VCaP (cell line): ENCODE data around the gene PGM2.

Experiments
- H3K27ac ChIP-seq: fragments of 450-650 bp; 2 replicates; pipeline ENCODE4 v1.5.1; 2017
- TF ChIP-seq, protein P1 (sequence below): fragments of 450-650 bp; conservative IDR thresholded peaks from 2 replicates; pipeline ENCODE4 v1.5.1; 2017; ENCODE audit warnings: mild to moderate bottlenecking, moderate library complexity

PGM2 gene

DNA sequence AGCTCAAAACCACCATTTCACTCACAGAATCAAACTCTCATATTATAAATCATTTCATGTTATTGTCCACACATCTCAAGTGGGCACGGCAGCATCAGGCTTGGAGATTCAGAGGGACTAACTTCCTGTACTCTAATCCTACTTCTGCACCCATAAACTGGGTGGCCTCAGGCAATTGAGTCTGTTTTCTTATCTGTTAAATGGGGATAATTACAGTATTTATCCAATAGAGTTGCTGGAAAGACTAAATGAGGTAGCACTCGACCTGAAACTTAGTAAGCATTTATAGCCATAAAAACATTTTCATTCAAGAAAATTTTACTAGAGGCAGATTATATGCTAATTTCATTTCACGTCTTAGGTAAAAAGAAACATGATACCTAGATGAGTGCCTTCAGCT lies 77.4 kb downstream of the PGM2 start:
- TF ChIP-seq, protein P1, sequence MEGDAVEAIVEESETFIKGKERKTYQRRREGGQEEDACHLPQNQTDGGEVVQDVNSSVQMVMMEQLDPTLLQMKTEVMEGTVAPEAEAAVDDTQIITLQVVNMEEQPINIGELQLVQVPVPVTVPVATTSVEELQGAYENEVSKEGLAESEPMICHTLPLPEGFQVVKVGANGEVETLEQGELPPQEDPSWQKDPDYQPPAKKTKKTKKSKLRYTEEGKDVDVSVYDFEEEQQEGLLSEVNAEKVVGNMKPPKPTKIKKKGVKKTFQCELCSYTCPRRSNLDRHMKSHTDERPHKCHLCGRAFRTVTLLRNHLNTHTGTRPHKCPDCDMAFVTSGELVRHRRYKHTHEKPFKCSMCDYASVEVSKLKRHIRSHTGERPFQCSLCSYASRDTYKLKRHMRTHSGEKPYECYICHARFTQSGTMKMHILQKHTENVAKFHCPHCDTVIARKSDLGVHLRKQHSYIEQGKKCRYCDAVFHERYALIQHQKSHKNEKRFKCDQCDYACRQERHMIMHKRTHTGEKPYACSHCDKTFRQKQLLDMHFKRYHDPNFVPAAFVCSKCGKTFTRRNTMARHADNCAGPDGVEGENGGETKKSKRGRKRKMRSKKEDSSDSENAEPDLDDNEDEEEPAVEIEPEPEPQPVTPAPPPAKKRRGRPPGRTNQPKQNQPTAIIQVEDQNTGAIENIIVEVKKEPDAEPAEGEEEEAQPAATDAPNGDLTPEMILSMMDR: no peak
- no peak overlapping the region for H3K27ac ChIP-seq

DNA sequence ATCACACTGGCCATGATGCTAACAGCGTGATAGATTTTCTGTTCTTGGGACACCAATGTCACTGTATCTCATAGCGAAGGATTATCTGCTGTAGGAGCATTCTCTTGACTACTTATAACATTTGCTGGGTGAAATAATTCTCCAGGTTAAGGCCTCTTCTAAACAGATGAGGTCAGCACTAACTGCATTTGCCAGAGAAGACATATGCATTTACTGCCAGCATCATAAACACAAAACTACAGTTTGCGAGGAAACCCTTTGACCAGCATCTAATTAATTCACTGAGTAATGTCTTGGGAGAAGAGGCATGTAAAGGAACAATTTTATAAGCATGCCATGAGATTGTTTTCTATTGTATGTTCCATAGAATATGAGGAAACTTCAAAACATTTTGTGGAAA lies 78.3 kb downstream of the PGM2 start:
- TF ChIP-seq, protein P1: no peak

DNA sequence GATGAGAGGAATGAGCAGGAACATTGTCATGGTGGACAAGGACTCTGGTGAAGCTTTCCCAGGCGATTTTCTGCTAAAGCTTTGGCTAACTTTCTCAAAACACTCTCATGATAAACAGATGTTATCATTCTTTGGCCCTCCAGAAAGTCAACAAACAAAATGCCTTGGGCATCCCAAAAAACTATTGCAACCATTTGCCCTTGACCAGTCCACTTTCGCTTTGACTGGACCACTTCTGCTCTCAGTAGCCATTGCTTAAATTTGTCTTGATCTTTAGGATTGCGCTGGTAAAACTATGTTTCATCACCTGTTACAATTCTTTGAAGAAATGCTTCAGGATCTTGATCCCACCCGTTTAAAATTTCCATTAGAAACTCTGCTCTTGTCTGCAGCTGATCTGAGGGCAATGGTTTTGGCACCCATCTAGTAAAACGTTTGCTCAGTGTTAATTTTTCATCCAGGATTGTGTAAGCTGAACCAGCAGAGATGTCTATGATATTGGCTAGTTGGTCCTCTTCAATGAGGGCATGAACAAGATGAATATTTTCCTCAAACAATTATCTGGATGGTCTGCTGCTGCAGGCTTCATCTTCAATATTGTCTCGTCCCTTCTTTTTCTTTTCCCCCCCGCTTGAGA lies 79.2 kb downstream of the PGM2 start:
- TF ChIP-seq, protein P1: no peak
- no peak overlapping the region for H3K27ac ChIP-seq

More for the DNA sequence above, 78.3 kb downstream of the PGM2 start:
- no peak overlapping the region for H3K27ac ChIP-seq

DNA sequence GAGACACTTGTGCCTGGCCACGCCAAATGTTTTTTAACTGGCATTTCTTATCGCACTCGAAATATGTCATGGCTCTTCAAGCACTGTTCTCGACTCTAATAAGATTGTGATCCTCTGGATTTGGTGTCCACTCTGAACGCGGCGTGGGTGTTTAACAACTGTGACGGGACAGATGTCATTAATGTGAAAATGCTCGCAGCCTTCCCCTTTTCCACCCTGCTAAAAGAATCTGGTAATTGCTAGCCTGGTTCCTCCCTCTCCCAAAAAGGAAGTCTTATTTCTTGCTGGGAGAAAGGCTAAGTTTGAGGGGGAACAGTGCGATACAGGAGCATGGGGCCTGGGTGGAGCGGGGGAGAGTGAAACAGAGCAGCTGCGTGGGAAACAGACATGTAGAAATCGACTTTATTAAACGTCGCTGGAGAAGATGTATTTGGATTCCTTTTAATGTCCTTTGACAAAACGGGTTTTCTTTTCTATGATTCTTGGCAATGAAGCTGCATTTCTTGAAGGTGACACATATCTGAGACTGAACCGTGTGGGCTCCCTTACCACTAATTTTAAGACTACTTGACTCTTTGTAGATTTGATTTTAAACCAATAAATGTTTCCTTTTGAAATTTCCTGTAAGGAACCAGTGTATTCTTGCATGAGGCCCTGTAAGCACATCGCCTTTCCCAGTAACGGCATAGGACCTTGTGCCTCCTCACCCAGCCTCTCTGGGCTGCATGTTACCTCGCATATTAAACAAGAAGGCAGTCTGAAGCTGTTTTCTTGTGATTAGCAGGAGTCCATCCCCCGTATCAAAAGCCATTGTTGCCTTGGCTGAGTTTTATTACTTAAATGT lies 82.2 kb downstream of the PGM2 start:
- TF ChIP-seq, protein P1: no peak
- H3K27ac ChIP-seq: no peak overlapping the region

DNA sequence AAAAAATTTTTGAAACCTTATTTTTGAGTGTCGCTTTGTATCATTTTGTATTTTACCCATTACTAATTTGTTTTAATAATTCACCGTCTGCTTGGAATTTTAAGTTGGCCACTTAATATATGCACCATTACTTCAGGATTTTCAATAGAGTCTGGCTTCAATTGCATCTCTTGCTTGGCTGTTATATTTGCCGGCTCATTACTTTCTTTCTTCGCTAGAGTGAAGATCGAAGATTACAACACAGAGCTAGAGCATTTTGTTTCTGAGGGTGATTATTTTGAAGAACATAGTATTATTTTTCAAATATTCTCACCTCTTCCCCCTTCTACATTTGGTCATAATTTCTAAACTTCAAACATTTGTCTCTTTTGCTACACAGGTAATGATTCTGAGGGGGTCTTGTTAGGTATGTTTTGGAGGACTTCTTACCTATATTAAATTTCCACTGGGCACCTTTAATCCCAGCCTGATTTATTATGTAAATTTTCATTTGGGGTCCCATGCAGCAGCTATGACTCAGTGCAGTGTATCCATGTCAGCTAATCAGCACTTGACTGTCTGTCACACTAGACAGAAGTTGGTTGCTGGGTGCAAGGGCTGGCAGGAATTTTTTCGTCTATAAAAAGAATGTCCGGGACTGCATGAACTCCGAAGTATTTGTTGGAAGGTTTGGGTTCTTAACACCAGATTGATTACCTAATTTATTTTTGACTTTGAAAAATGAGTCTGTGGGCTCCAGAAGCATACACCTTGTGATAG lies 83.0 kb downstream of the PGM2 start:
- TF ChIP-seq, protein P1: no peak
- H3K27ac ChIP-seq: no peak overlapping the region

DNA sequence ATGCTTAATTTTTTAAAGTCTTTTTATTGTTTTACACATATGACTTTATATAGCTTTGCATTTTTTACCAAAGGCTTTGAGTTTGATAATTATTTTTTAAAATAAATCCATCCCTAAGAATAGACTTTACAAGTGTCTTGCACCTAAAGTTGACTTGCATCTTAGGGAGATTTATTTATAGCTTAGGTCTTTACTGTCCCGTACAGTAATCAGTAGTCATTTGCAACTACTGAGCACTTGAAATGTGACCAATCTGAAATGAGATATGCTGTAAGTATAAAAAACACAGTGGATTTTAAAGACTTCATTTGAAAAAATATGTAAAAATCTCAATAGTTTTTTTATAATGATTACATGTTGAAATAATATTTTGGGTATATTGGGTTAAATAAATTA lies 83.6 kb downstream of the PGM2 start:
- TF ChIP-seq, protein P1: no peak
- no peak overlapping the region for H3K27ac ChIP-seq
